ENCODE data around the gene COL17A1. TPM values are rescaled to one million over a fixed set of nuclear protein-coding genes. Genes with fewer than 3 reads are reported as not detected.

The COL17A1 gene
- total and polyA plus RNA-seq, 9 of the 15 experiments (the other 6 are each of a cell fraction or from before 2014, with no cell fraction given), result not detected

DNA sequence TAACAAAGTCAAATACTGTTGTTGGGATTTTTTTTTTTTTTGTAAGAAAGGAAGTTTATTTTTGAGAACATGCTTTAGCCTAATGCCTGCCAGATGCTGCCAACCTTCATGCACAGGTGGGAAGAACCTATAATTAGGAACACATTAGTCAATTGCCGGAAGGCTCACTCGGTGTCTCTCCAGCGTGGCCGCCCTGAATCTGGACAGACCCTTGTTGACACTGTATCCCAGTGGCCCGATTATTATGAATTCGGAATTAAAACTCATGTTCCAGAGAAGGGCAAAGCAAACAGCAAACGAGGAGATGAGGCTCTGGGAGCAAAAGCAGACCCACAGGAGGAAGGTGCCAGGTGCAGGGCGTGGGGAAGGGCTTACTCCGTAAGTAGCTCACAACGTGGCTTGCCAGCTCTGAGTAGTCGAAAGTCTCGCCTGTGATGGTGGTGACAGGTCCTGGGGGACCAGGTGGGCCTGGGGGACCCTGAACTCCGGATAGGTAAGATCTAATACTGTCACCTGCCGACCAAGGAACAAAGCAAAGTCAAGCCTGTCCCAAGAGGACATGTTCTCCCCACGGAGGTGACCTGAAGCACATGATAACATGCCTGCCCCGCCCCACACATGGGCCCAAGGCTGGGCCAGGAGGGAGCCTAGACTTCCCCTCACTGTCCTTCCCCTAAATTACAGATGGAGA is 48.3 kb downstream of the COL17A1 start:
- FAIRE-seq (no peak), DNase-seq (ENCODE audit: extremely low read depth in 1 of 4, low spot score in 3 of 4) (no peak), ATAC-seq (no peak)
- Histone ChIP-seq H3K4me2 (ENCODE audit: insufficient read depth, low read length) (no peak overlapping the region), H3K36me3 (ENCODE audit: control insufficient read depth, insufficient read depth, low read length) (no peaks in the 10 kb centered on the region), H4K20me1 (replicated peaks; ENCODE audit: control insufficient read depth, insufficient read depth, low read length) (no peaks in the 10 kb centered on the region), H3K9me3 (replicated peaks; ENCODE audit: control insufficient read depth, insufficient read depth, low read depth, low read length) (no peaks in the 10 kb centered on the region), H3K27ac (ENCODE audit: extremely low read depth, low read depth, low read length) (no peak overlapping the region), H3K4me1 (replicated peaks in 1 of 2; ENCODE audit: control insufficient read depth in 2 of 2, insufficient read depth in 2 of 2, low read length in 2 of 2) (peaks cover 0 to 5% of the 10 kb centered on the region in 2 experiments; a peak in 2 of 5 replicates), H3K4me3 (no peak overlapping the region), H2AFZ (ENCODE audit: low read depth, low read length) (no peak overlapping the region), H3K9ac (ENCODE audit: insufficient read depth in 1 of 2, low read depth in 2 of 2, low read length in 2 of 2) (no peak overlapping the region), H3K9me1 (ENCODE audit: control insufficient read depth, insufficient read depth, low read length) (no peaks in the 10 kb centered on the region), H3K27me3 (ENCODE audit: control insufficient read depth in 2 of 2, insufficient read depth in 2 of 2, low read length in 2 of 2) (peaks cover 2 to 15% of the 10 kb centered on the region in 2 experiments; a peak in 3 of 5 replicates), H3K79me2 (ENCODE audit: control insufficient read depth, insufficient read depth, low read length) (no peaks in the 10 kb centered on the region)
- ChIA-PET POLR2A (no interaction called here), CTCF (ENCODE audit: low intra/inter-chr PET ratio) (no interaction called here)
- intact Hi-C loops (cut with micrococcal nuclease), result no loop called here
- no TSS peak for BruUV-seq (replicated peaks)
- TF ChIP-seq EWSR1 (IDR thresholded peaks at IDR 0.05; ENCODE audit: borderline replicate concordance, low read depth, partially characterized antibody), result no peak
- WGBS (ENCODE audit: insufficient coverage, low coverage, missing lambda C conversion rate), result 25% methylated on average over 12 of the region's 16 CpGs
- in situ Hi-C loops (cut with MboI), result no loop called here

- intact Hi-C loops (cut with micrococcal nuclease) (no loop called here), in situ Hi-C loops (cut with MboI) (no loop called here)
- ATAC-seq (no peak), DNase-seq (ENCODE audit: extremely low read depth in 1 of 4, low spot score in 3 of 4) (no peak), FAIRE-seq (no peak)
- ChIA-PET POLR2A (no interaction called here), CTCF (ENCODE audit: low intra/inter-chr PET ratio) (no interaction called here)
- H3K79me2 ChIP-seq (ENCODE audit: control insufficient read depth, insufficient read depth, low read length), result no peaks in the 10 kb centered on the region
- H3K9me3 ChIP-seq (replicated peaks; ENCODE audit: control insufficient read depth, insufficient read depth, low read depth, low read length), result no peaks in the 10 kb centered on the region
- H3K4me1 ChIP-seq (replicated peaks in 1 of 2; ENCODE audit: control insufficient read depth in 2 of 2, insufficient read depth in 2 of 2, low read length in 2 of 2), result peaks cover 0 to 5% of the 10 kb centered on the region in 2 experiments; a peak in 2 of 5 replicates
- WGBS (ENCODE audit: insufficient coverage, low coverage, missing lambda C conversion rate), result 36% methylated on average over 16 of the region's 21 CpGs
- no peaks in the 10 kb centered on the region for H3K9me1 ChIP-seq (ENCODE audit: control insufficient read depth, insufficient read depth, low read length)
- H3K27ac ChIP-seq (ENCODE audit: extremely low read depth, low read depth, low read length), result no peak overlapping the region
- peaks cover 2 to 8% of the 10 kb centered on the region in 2 experiments; a peak in 3 of 5 replicates for H3K27me3 ChIP-seq (ENCODE audit: control insufficient read depth in 2 of 2, insufficient read depth in 2 of 2, low read length in 2 of 2)
- no peaks in the 10 kb centered on the region for H4K20me1 ChIP-seq (replicated peaks; ENCODE audit: control insufficient read depth, insufficient read depth, low read length)
- H3K9ac ChIP-seq (ENCODE audit: insufficient read depth in 1 of 2, low read depth in 2 of 2, low read length in 2 of 2), result no peak overlapping the region
- H2AFZ ChIP-seq (ENCODE audit: low read depth, low read length), result no peak overlapping the region
- H3K4me2 ChIP-seq (ENCODE audit: insufficient read depth, low read length), result no peak overlapping the region
- no peak overlapping the region for H3K4me3 ChIP-seq
- BruUV-seq (replicated peaks), result no TSS peak
- H3K36me3 ChIP-seq (ENCODE audit: control insufficient read depth, insufficient read depth, low read length), result no peaks in the 10 kb centered on the region
- TF ChIP-seq C11orf30 (IDR thresholded peaks at IDR 0.05; ENCODE audit: low read depth), result peak; percentile 88
- TF ChIP-seq ZBTB26 (CRISPR knock-in tag; IDR thresholded peaks at IDR 0.05), result no peak
- peak; percentile 75 for TF ChIP-seq MAFF (IDR thresholded peaks at IDR 0.05; ENCODE audit: low read length)
- TF ChIP-seq ARID3B (CRISPR knock-in tag; IDR thresholded peaks at IDR 0.05; ENCODE audit: borderline replicate concordance), result no peak
- TF ChIP-seq, protein P1, sequence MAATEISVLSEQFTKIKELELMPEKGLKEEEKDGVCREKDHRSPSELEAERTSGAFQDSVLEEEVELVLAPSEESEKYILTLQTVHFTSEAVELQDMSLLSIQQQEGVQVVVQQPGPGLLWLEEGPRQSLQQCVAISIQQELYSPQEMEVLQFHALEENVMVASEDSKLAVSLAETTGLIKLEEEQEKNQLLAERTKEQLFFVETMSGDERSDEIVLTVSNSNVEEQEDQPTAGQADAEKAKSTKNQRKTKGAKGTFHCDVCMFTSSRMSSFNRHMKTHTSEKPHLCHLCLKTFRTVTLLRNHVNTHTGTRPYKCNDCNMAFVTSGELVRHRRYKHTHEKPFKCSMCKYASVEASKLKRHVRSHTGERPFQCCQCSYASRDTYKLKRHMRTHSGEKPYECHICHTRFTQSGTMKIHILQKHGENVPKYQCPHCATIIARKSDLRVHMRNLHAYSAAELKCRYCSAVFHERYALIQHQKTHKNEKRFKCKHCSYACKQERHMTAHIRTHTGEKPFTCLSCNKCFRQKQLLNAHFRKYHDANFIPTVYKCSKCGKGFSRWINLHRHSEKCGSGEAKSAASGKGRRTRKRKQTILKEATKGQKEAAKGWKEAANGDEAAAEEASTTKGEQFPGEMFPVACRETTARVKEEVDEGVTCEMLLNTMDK (IDR thresholded peaks at IDR 0.05; ENCODE audit: borderline replicate concordance, insufficient read depth, low read depth, low read length, poor library complexity, severe bottlenecking), result no peak
- TF ChIP-seq ZFP30 (CRISPR knock-in tag; IDR thresholded peaks at IDR 0.05; ENCODE audit: borderline replicate concordance), result no peak
Observed at GRCh38 chr10:104036518-104037260, 49.0 kb downstream of the COL17A1 start.
